ENCODE data around the gene RAB11FIP4. TPM values are rescaled to one million over a fixed set of nuclear protein-coding genes. Genes with fewer than 3 reads are reported as not detected.

The RAB11FIP4 gene
- total and polyA plus RNA-seq, 4 experiments from 2014 or later, result 8.3 to 47.4 (median 30.0) TPM

DNA sequence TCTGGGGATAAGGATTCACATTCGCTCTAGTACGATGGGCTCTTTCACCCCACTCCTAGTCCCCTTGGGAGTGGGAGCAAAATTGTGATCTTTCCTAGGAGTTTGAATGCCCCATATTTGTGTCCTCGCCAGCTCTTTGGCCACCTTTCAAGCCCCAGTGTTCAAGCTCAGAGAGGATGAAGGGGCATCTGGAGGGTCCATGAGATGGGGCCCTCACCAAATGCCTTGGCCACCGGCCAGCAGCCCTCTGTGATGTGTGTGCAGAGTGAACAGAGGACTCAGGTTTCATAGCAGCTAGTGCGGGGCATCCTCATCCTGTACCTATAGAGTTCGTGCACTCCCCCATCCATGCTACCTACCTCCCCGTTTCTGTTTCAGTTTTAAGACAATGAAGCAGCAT lies 140.6 kb downstream of the RAB11FIP4 start:
- Histone ChIP-seq H3K27me3 (ENCODE audit: insufficient read depth, low read length) (no peaks in the 10 kb centered on the region), H3K9me3 (ENCODE audit: control insufficient read depth in 1 of 2, low read length in 2 of 2) (no peaks in the 10 kb centered on the region), H3K36me3 (ENCODE audit: insufficient read depth, low read length) (peaks cover 54% of the 10 kb centered on the region), H3K4me1 (ENCODE audit: insufficient read depth, low read length) (no peaks in the 10 kb centered on the region), H3K4me3 (ENCODE audit: low read length in 2 of 2) (no peak overlapping the region), H3K27ac (ENCODE audit: low read depth, low read length) (no peak overlapping the region)
- ChIA-PET CTCF (ENCODE audit: partially characterized antibody) (interaction anchor here (0.8 kb wide), 1 partner anchor 159 kb away, joined by 3 read pairs; no protein-coding TSS in a partner anchor), POLR2A (ENCODE audit: partially characterized antibody) (no interaction called here)
- no peak overlapping the region for H3K27ac Mint-ChIP-seq
- H3K36me3 Mint-ChIP-seq, result peaks cover 22 to 42% of the 10 kb centered on the region in 2 donors
- H3K4me1 Mint-ChIP-seq, result peaks cover 0 to 11% (median 8%) of the 10 kb centered on the region in 4 donors
- intact Hi-C loops (cut with micrococcal nuclease), result no loop called here
- no peak overlapping the region for H3K4me3 Mint-ChIP-seq
- peaks cover 0 to 3% (median 0%) of the 10 kb centered on the region in 8 donors for H3K9me3 Mint-ChIP-seq
- no peak for DNase-seq
- no peaks in the 10 kb centered on the region for H3K27me3 Mint-ChIP-seq

DNA sequence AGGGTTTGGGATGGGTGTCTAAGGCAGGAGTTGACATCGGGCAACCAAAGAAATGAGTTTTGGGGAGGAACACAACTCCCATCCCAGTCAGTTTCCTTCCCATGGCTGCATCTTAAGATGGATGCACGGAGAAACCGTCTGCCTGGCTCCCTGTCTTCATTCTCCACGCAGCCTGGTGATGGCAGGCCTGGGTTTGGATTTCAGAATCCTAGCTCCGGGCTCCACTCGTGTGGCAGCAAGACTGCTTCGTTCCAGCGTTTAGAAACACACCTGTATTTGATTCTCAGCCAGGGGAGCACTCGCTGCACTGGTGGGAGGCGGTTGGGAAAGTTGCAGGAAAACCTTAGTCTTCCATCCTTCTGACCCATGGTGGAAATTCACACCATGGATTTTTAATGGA lies 141.1 kb downstream of the RAB11FIP4 start:
- ChIA-PET CTCF (ENCODE audit: partially characterized antibody) (interaction anchor here (0.8 kb wide), 1 partner anchor 159 kb away, joined by 3 read pairs; no protein-coding TSS in a partner anchor), POLR2A (ENCODE audit: partially characterized antibody) (no interaction called here)
- Histone ChIP-seq H3K9me3 (ENCODE audit: control insufficient read depth in 1 of 2, low read length in 2 of 2) (no peaks in the 10 kb centered on the region), H3K36me3 (ENCODE audit: insufficient read depth, low read length) (peaks cover 51% of the 10 kb centered on the region), H3K4me3 (ENCODE audit: low read length in 2 of 2) (no peak overlapping the region), H3K27me3 (ENCODE audit: insufficient read depth, low read length) (no peaks in the 10 kb centered on the region), H3K27ac (ENCODE audit: low read depth, low read length) (no peak overlapping the region), H3K4me1 (ENCODE audit: insufficient read depth, low read length) (no peaks in the 10 kb centered on the region)
- H3K9me3 Mint-ChIP-seq, result peaks cover 0 to 3% (median 0%) of the 10 kb centered on the region in 8 donors
- H3K4me1 Mint-ChIP-seq, result peaks cover 0 to 11% (median 9%) of the 10 kb centered on the region in 4 donors
- H3K4me3 Mint-ChIP-seq, result no peak overlapping the region
- peaks cover 21 to 40% of the 10 kb centered on the region in 2 donors for H3K36me3 Mint-ChIP-seq
- no peaks in the 10 kb centered on the region for H3K27me3 Mint-ChIP-seq
- no peak for DNase-seq
- intact Hi-C loops (cut with micrococcal nuclease), result no loop called here
- H3K27ac Mint-ChIP-seq, result no peak overlapping the region

DNA sequence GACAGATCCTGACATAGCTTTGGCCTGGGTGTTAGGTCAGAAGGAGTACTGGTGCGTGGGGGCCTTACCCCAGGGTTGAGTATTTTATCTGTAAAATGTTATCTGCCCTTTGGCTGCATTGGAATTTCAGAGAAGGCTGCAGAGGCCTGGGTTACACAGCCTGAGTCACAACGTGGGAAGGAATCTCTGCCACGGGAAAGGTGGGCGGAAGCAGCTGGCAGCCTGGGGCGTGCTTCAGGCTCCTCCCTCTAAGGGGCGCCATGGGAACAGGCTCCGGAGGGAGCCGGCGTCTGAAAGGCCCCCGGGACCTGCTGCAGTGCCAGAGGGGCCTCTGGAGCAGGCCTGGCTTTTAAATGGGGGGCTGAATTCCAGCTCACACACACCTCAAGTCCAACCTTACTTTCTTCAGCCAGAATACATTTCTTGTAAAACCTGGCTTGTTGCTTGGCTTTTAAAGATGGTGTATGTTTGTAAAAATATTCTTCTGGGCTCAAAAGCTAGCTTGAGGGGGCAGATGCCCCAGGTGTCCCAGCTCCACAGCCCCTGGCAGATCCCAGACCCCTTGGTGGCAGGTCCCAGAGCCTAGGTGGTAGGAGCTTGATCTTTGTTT lies 142.2 kb downstream of the RAB11FIP4 start:
- Histone ChIP-seq H3K36me3 (ENCODE audit: insufficient read depth, low read length) (peaks cover 40% of the 10 kb centered on the region), H3K9me3 (ENCODE audit: control insufficient read depth in 1 of 2, low read length in 2 of 2) (no peaks in the 10 kb centered on the region), H3K4me1 (ENCODE audit: insufficient read depth, low read length) (no peaks in the 10 kb centered on the region), H3K4me3 (ENCODE audit: low read length in 2 of 2) (no peak overlapping the region), H3K27me3 (ENCODE audit: insufficient read depth, low read length) (no peaks in the 10 kb centered on the region), H3K27ac (ENCODE audit: low read depth, low read length) (no peak overlapping the region)
- Mint-ChIP-seq H3K9me3 (peaks cover 0 to 3% (median 0%) of the 10 kb centered on the region in 8 donors), H3K27me3 (no peaks in the 10 kb centered on the region), H3K36me3 (peaks cover 19 to 32% of the 10 kb centered on the region in 2 donors), H3K4me1 (peaks cover 0 to 11% (median 9%) of the 10 kb centered on the region in 4 donors), H3K4me3 (no peak overlapping the region), H3K27ac (peak overlapping the region in 3 of 7 donors; percentile 4 to 64 (median 33))
- DNase-seq, result no peak
- POLR2A ChIA-PET (ENCODE audit: partially characterized antibody), result interaction anchor here (2.3 kb wide), 1 partner anchor 46 kb away, joined by 7 read pairs; no protein-coding TSS in a partner anchor
- CTCF ChIA-PET (ENCODE audit: partially characterized antibody), result interaction anchor here (1.1 to 2.7 kb wide), 4 partner anchors 9 to 308 kb away, joined by 4 to 14 read pairs (median 10); no protein-coding TSS in a partner anchor
- intact Hi-C loops (cut with micrococcal nuclease), result no loop called here

DNA sequence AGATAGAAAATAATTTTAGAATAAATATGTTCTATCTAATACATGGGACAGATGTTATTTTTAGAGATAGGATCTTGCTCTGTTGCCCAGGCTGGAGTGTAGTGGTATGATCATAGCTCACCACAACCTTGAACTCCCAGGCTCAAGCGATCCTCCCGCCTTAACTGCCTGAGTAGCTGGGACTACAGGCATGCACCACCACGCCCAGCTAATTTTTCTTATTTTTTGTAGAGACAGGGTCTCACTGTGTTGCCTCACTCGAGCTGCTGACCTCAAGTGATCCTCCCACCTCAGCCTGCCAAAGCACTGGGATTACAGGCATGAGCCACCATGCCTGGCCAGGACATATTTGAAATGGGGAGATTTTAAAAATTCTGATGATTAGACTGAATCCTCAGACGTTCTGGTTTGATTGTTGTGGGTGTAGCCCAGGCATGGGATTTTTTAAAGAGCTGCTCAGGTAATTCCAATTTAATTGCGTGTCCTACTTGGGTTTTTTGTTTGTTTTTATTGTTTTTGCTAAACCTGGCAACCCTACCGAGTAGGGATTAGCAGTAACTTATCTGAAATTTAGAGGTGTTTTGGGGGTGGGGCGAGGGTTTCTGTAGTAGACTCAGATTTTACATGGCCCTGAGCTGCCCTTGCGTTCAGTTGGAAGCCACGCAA lies 142.9 kb downstream of the RAB11FIP4 start:
- no peak for DNase-seq
- no peaks in the 10 kb centered on the region for H3K4me1 ChIP-seq (ENCODE audit: insufficient read depth, low read length)
- peaks cover 33% of the 10 kb centered on the region for H3K36me3 ChIP-seq (ENCODE audit: insufficient read depth, low read length)
- Mint-ChIP-seq H3K4me3 (no peak overlapping the region), H3K4me1 (peaks cover 0 to 11% (median 9%) of the 10 kb centered on the region in 4 donors), H3K27ac (peak overlapping the region in 2 of 7 donors; percentile 34 to 41), H3K36me3 (peaks cover 19 to 31% of the 10 kb centered on the region in 2 donors), H3K27me3 (no peaks in the 10 kb centered on the region), H3K9me3 (peaks cover 0 to 2% (median 0%) of the 10 kb centered on the region in 8 donors)
- H3K27me3 ChIP-seq (ENCODE audit: insufficient read depth, low read length), result no peaks in the 10 kb centered on the region
- intact Hi-C loops (cut with micrococcal nuclease), result no loop called here
- CTCF ChIA-PET (ENCODE audit: partially characterized antibody), result interaction anchor here (0.7 to 2.7 kb wide), 7 partner anchors 9 to 311 kb away, joined by 3 to 14 read pairs (median 4); no protein-coding TSS in a partner anchor
- POLR2A ChIA-PET (ENCODE audit: partially characterized antibody), result interaction anchor here (1.8 to 2.3 kb wide), 2 partner anchors 15 to 47 kb away, joined by 6 to 7 read pairs; no protein-coding TSS in a partner anchor
- no peak overlapping the region for H3K4me3 ChIP-seq (ENCODE audit: low read length in 2 of 2)
- H3K27ac ChIP-seq (ENCODE audit: low read depth, low read length), result no peak overlapping the region
- H3K9me3 ChIP-seq (ENCODE audit: control insufficient read depth in 1 of 2, low read length in 2 of 2), result no peaks in the 10 kb centered on the region

DNA sequence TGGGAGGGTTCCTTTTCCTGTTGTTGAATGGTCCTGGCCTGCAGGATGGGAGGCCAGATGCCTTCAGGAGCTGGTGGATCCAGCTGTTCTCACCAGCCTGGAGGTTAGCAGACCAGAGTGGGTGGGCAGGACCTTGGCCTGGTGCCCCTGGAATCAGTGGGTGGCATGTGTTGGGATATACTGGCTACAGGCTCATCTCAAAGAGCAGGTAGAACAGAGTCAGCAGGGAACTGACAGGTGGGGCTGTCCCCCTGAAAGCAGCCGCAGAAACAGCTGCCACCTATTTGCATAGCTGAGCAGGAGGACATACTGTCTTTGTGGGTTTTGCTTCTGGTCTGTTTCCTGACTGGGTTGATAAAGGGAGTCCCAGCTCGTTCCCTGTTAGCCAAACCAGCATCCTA lies 144.1 kb downstream of the RAB11FIP4 start:
- Mint-ChIP-seq H3K27me3 (no peaks in the 10 kb centered on the region), H3K36me3 (peaks cover 18 to 27% of the 10 kb centered on the region in 2 donors), H3K4me3 (no peak overlapping the region), H3K9me3 (peaks cover 0 to 1% (median 0%) of the 10 kb centered on the region in 8 donors), H3K27ac (peak overlapping the region in 3 of 7 donors; percentile 3 to 50 (median 23)), H3K4me1 (peaks cover 0 to 11% (median 9%) of the 10 kb centered on the region in 4 donors)
- intact Hi-C loops (cut with micrococcal nuclease), result no loop called here
- Histone ChIP-seq H3K4me3 (ENCODE audit: low read length in 2 of 2) (no peak overlapping the region), H3K36me3 (ENCODE audit: insufficient read depth, low read length) (peaks cover 21% of the 10 kb centered on the region), H3K9me3 (ENCODE audit: control insufficient read depth in 1 of 2, low read length in 2 of 2) (no peaks in the 10 kb centered on the region), H3K27me3 (ENCODE audit: insufficient read depth, low read length) (no peaks in the 10 kb centered on the region), H3K27ac (ENCODE audit: low read depth, low read length) (no peak overlapping the region), H3K4me1 (ENCODE audit: insufficient read depth, low read length) (no peaks in the 10 kb centered on the region)
- ChIA-PET CTCF (ENCODE audit: partially characterized antibody) (interaction anchor here (1.7 to 2.7 kb wide), 3 partner anchors 11 to 306 kb away, joined by 8 to 14 read pairs (median 11); no protein-coding TSS in a partner anchor), POLR2A (ENCODE audit: partially characterized antibody) (interaction anchor here (1.8 to 2.3 kb wide), 2 partner anchors 14 to 48 kb away, joined by 6 to 7 read pairs; no protein-coding TSS in a partner anchor)
- no peak for DNase-seq

DNA sequence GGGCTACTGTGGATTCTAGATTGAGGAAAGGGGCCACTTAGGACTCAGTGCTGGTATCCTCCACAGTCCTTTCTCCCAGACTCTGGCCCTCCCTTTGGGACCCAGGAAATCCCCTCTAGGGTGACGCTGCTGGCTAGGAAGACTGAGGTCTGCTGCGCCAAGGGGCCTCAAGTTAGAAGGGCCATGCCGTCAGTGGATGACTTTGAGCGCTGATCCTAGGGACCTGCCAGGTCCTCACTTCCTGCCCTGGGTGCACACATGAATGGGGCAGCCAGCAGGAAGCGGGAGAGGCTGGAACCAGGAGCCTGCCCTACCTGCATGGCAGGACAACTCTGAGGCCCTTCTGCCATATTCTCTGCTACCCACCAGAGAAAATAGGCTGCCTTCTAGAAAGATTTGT lies 145.0 kb downstream of the RAB11FIP4 start:
- Mint-ChIP-seq H3K9me3 (peaks cover 0 to 1% (median 0%) of the 10 kb centered on the region in 8 donors), H3K4me3 (no peak overlapping the region), H3K36me3 (peaks cover 11 to 19% of the 10 kb centered on the region in 2 donors), H3K4me1 (peaks cover 0 to 11% (median 9%) of the 10 kb centered on the region in 4 donors), H3K27me3 (no peaks in the 10 kb centered on the region), H3K27ac (no peak overlapping the region)
- Histone ChIP-seq H3K4me3 (ENCODE audit: low read length in 2 of 2) (no peak overlapping the region), H3K27ac (ENCODE audit: low read depth, low read length) (no peak overlapping the region), H3K27me3 (ENCODE audit: insufficient read depth, low read length) (no peaks in the 10 kb centered on the region), H3K4me1 (ENCODE audit: insufficient read depth, low read length) (no peaks in the 10 kb centered on the region), H3K9me3 (ENCODE audit: control insufficient read depth in 1 of 2, low read length in 2 of 2) (no peaks in the 10 kb centered on the region), H3K36me3 (ENCODE audit: insufficient read depth, low read length) (peaks cover 12% of the 10 kb centered on the region)
- no peak for DNase-seq
- POLR2A ChIA-PET (ENCODE audit: partially characterized antibody), result no interaction called here
- intact Hi-C loops (cut with micrococcal nuclease), result no loop called here
- CTCF ChIA-PET (ENCODE audit: partially characterized antibody), result no interaction called here

DNA sequence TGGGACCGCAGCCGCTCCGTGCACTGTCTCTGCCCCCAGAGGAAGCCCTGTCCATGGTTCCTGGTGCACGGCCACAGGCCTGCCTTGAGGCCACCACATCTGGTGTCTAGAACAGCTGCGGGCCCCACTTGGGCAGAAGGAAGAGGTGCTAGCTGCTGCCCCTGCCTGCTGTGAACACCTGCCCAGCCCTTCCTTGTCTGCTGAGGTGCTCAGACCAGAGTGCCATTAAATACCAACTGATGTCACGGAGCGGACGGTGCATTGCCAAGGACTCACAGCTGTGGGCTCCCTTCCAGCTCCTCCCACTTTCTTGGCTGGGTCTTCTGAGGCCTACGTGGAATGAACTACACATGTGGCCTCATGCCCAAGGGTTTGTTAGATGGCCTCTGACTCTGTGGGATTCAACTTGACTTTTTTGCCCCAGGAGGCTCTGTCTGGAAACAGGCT lies 146.1 kb downstream of the RAB11FIP4 start:
- H3K4me3 Mint-ChIP-seq, result no peak overlapping the region
- intact Hi-C loops (cut with micrococcal nuclease), result no loop called here
- H3K36me3 Mint-ChIP-seq, result peaks cover 2 to 8% of the 10 kb centered on the region in 2 donors
- Histone ChIP-seq H3K4me3 (ENCODE audit: low read length in 2 of 2) (no peak overlapping the region), H3K4me1 (ENCODE audit: insufficient read depth, low read length) (no peaks in the 10 kb centered on the region), H3K27me3 (ENCODE audit: insufficient read depth, low read length) (no peaks in the 10 kb centered on the region), H3K27ac (ENCODE audit: low read depth, low read length) (no peak overlapping the region), H3K9me3 (ENCODE audit: control insufficient read depth in 1 of 2, low read length in 2 of 2) (no peaks in the 10 kb centered on the region), H3K36me3 (ENCODE audit: insufficient read depth, low read length) (peaks cover under 1% of the 10 kb centered on the region)
- H3K9me3 Mint-ChIP-seq, result no peaks in the 10 kb centered on the region
- no peak for DNase-seq
- no peak overlapping the region for H3K27ac Mint-ChIP-seq
- no peaks in the 10 kb centered on the region for H3K27me3 Mint-ChIP-seq
- POLR2A ChIA-PET (ENCODE audit: partially characterized antibody), result no interaction called here
- H3K4me1 Mint-ChIP-seq, result peaks cover 0 to 11% (median 8%) of the 10 kb centered on the region in 4 donors
- CTCF ChIA-PET (ENCODE audit: partially characterized antibody), result no interaction called here
